HG02623 (cell line): ENCODE data around the gene KCNC4.
A peak's percentile ranks its signal among the peaks of the same experiment; 100 is the strongest.

Source experiments
- ATAC-seq: cut with Tn5 transposase; IDR thresholded peaks from one replicate; pipeline ENCODE4 v1.9.1; 2021; ENCODE audit warnings: moderate library complexity; ENCODE audit not compliant: unreplicated experiment

KCNC4 gene

DNA sequence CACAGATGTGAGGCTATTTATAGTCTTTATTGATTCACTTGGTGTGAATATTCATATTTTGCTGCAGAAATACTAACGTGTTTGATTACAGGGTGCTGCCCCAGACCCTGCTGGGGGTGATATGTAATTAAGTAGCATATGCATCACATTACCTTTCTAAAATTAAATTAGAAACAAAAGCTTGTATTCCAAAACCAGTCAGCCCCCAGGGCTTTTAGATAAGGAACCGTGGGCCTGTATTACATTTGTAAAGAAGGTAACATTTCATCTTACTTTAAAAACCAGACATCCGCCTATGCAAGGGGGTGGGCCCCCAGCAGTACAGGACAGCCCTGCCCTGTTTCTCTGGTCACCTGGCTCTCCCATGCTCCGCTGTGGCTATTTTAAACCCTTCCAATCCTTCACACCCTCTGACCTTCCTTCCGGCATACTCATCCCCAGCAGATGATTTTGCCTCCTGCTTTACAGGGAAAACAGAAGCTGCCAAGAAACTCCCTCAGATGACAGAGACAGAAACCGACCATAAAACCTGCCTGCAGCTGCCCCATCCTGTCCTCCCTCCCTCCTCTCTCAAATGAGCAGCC is 22.0 kb upstream of the KCNC4 start:
- no peak for ATAC-seq

DNA sequence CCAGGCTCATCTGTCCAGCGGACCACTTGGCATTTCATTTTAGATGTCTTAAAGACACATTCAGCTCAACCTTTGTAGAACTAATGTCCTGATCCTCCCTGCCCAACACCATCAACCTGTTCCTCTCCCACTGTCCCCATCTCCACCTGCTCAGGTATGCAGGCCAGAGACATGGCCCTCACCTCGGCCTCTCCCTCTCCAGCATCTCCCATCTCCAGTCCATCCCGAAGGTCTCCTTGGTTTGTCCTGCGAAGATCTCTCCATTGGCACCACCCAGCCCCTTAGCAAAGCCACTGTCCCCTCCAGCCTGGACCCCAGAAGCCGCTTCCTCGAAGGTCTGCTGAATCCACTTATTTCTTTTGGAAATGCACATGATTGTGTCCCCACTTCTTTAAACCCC is 20.9 kb upstream of the KCNC4 start:
- ATAC-seq = no peak

DNA sequence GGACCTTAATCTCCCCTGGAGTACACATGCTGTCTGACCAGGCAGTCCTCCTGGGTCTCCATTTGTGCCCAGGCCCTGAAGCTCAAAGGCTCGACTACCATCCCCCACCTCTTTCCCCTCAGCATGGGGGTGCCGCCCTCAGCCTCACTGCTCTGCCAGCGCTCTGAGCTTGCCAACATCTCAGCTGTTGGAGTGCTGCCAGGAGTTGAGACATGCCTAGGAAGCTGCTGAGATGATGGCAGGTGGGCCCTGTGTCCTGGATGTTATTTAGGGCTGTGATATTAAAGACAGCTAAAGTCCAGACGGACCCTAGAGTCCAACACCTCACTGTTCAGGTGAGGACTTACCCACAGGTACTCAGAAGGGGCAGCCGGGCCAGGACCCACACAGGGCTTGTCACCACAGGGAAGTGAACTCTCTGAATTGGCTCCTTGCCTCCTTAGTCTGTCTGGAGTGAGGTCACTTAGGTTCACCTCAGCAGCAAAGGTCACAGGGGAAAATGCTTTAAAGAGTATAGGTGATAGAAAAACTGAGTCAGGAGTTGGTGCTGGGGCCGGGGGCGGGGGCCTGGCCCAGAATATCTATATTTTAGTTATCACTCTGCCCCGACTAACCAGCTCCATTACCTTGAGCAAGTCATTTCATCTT is 19.7 kb upstream of the KCNC4 start:
- ATAC-seq = no peak

DNA sequence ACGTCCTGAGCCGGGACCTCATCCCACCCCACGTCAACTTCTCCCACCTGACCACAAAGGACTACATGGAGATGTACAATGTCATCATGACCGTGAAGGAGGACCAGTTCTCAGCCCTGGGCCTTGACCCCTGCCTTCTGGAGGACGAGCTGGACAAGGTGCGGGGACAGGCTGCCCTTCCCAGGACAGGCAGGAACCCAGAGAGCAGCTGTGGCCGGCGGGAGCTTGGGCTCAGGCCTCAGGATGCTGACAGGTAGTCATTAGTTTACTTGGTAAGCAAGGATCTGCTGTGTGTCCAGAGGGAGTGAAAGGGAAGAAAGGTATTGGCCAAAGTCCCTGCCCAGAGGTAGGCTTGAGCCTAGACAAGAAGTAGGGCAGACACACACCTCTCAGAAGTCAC is 17.6 kb upstream of the KCNC4 start:
- ATAC-seq = no peak

DNA sequence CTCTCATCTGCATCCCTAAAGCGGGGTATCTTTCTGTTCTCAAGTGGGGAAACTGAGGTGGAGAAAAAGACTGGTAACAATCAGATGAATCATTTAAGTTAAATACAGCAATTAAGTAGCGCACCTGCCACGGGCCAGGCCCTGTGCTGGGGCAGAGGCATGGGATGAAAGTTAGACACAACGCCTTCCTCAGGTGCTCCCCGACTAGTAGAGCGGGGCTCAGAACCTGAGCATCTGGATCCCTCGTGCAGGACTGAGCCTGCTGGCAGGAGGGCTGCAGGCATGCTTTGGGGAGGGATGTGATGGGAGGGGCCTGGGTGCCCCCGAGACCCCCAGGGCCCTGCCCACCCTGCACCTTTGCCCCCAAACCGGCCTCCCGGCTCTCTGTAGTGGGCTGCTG is 14.9 kb upstream of the KCNC4 start:
- no peak for ATAC-seq

DNA sequence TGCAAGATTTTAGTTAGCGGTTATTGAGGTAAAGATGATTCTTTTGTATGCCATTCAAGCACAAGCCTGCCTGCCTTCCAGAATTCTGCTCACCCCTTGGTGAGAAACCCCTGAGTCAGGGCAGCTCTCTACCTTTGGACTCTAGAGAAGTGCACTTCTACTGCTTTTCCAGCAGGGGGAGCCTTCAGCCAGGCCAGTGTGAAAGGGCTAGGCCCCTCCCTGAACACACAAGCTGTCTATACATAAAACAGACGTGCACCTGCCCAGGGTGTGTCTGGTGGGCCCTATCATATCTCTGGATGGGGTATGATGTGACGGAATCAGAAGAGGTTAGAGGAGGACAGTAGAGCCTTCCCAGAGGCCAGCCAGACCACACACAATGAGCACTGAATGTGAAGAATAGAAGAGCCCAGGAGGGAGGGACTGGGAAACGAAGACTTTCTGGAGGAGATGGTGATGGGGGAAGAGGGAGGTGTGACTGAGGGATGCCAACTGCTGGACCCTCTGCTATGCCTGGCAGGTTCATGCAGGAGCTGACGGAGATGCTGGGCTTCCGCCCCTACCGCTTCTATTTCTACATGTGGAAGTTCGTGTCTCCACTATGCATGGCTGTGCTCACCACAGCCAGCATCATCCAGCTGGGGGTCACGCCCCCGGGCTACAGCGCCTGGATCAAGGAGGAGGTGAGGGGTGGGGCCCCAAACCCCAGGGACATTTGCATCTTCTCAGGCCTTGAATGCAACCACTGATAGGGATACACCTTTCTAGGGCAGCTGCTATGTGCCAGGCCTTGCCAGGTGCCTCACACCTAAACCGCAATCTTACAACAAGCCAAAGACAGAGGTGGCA is 13.0 kb upstream of the KCNC4 start:
- peak; percentile 52 for ATAC-seq

DNA sequence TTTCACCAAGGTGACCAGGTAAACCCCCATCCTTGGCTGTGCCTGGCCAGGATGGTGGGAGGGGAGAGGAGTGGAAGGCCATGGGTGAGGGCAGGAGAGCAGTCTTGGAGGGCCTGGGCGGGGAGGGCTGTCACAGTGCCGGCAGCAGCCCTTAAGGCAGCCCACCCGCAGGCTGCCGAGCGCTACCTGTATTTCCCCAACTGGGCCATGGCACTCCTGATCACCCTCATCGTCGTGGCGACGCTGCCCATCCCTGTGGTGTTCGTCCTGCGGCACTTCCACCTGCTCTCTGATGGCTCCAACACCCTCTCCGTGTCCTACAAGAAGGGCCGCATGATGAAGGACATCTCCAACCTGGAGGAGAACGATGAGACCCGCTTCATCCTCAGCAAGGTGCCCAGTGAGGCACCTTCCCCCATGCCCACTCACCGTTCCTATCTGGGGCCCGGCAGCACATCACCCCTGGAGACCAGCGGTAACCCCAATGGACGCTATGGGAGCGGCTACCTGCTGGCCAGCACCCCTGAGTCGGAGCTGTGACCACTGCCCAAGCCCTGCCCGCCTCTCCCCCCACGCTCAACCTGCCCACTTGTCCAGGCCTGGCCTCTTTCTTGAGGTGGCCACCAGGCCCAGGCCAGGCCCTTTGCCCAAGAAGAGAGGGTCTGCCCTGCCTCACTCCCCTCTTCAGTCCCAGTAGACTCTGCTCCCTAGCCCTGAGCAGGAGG is 12.0 kb upstream of the KCNC4 start:
- ATAC-seq = no peak

DNA sequence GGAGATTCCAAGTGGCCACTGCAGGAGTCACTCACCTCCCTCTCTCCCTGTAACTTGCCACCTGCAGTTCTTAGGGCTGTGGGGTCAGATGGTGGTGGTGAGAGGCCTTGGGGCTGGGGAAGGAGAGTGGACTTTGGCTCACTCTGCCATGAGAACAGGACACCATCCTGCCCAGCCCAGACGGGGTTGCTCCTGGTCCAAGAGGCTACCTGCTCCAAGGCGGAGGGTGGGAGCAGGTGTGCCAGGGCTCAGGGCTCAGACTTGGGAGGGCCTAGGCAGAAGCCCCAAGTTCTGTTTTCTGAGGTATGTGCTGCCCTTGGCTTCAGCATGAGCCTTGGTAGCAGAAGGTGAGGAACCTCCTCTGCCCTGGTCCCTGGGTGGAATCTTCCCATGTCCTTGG is 11.4 kb upstream of the KCNC4 start:
- no peak for ATAC-seq

DNA sequence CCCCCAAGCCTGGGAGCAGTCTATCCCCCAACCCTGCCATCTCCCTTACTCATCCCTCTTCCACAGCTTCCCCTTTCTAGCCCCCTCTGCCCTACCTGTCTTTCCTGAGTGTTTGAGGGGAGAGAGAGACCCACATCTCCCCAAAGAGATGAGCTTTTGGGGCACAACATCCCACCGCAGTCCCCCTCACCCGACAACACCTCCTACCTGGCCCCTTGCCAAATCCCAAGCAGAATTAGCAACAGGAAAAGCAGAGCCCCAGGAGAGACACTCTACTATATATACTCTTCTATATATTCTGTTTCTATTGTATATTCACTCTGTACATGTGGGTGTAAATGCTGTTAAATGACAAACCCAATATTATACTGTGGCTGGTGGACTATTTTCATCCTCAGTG is 9.9 kb upstream of the KCNC4 start:
- no peak for ATAC-seq

DNA sequence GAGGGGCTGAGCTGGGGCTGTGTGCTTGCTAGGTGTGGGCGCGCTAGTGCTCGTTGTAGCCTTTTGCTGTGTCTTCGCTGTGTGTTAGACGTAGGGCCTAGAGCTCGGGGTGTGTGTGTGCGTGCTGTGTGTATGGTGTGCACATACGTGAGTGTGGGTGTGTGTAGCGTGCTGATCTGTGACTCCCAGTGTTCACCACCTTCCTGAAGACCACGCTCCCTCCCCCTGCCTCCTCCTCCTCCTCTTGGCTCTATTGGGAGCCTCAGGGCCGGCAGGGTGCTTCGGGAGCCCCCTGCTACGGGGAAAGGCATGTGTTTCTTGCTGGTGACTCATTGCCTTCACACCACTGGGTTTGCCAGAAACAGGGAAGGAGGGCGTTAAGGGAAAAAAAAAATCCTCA is 9.4 kb upstream of the KCNC4 start:
- no peak for ATAC-seq

DNA sequence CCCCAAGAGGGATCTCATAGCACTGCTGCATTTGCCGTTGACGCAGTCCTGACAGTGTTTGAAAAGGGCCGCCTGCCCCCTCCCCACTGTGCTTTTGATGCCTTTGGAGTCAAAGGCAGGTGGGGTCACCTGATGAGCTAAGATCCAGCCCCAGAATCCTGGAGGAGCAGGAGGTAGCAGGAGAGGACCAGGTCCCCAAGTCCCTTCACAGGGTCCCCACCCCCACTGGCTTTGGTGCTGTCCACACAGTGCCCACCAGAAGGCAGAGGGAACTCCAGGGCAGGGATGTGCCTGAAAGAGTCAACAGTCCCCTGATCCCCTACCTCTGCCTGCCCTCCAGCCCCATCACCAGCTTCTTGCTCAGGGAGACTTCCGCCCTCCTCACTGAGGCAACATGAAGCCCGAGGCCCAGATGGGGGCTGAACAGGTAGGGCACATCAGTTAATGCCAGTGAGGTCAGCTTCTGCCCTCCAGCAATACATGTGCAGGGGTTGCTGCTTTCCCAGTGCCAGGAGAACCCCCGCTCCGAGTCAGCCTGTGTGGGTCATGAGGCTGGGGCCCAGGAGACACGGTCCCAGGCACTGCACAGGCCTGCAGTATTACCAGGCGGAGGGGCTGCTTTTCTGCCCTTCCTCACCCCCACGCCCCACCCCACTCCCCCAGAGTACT is 8.8 kb upstream of the KCNC4 start:
- ATAC-seq = no peak

DNA sequence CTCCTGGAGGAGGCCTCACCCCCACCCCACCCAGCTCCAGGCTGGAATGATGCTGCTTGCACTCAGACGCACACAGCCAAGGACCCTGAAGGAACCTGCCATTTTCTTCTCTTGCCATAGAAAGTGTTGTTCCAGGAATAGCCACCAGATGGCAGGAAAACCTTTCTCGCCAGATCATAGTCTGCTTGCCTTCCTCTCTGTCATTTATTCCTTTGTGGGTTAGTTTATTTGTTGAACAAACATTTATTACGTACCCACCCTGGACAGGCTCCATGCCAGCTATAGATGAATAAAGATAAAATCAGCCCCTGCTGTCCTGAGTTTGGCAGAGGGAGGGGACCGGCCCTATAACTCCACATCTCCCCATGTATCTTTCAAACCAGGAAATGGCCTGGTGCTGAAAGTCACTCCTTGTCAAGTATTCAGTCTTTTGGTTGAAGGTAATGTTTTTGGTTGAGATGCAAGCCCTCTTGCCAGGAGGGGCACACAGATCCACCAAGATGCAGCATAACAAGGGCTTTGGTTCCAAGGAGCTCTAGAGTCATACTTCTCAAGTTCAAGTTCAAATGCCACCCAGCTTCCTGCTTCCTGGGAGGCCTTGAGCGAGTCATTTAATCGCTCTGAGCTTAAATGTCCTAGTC is 7.0 kb upstream of the KCNC4 start:
- no peak for ATAC-seq

DNA sequence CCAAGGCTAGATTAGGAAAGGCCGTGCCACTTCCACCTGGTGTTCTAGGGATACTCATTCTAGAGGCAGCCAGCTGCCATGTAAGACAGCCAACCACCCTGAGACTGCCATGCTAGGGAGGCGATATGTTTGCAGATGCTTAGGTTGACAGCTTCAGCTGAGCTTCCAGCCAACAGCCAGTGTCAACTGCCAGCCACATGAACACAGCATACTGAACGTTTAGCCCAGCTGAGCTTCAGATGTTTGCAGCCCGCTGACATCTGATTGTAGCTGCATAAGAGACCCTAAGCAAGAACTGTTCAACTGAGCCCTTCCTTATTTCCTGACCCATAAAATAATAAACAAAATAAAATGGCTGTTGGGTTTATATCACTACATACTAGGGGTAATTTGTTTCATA is 5.0 kb upstream of the KCNC4 start:
- no peak for ATAC-seq

DNA sequence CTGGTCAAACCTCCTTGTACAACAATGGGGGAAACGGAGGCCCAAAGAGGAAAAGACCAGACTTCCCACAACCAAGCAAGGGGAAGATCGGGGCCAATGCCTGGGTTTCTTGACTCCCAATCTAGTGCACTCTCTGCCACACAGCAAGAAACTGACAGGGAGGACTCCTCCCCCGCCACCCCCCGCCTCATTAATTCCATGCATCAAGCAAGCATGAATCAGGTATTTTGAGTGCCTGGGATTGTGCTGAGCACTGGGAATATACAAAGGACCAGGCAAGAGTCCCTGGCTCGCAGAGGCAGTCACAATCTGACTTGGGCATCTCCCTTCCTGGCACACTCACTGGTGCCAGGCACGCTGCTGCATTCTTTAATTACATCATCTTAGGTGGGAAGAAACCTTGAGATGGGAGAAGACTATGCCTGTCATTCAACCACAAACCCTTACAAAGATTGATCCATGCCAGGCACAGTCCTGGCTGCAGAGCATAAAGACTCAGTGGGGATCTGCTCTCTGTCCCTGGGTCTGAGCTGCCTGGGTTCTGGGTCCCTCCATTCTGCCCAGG is 4.4 kb upstream of the KCNC4 start:
- ATAC-seq = no peak

DNA sequence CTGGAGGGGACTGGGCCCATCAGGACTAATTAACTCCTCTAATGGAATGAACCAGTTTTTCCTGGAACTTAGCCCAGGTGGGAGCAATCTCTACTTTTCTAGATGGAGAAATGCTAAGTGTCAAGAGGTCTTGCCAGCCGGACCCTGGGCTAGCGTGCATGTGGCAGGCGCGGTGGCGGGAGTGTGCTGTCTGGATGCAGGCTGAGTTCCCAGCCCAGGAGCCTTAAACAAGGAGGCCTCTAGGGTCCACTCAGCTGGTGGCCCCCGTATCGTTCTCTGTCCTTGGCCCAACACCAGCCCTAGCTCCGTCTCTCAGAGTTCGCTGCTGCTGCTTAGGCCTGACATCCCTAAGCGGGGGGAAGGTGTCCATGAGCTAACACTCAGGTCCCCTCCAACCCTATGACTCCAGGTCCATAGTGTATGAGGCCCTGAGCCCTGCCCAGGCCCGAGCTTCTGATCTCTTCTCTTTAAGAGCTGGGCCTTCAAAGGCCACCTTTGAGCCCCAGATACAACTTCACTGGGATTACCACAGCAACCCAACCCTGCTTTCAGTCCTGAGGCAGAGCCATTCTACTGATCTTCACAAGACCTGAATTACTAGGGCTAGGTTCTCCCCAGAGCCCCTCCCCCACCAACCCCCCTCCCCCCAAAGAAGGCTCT is 3.7 kb upstream of the KCNC4 start:
- ATAC-seq = no peak

DNA sequence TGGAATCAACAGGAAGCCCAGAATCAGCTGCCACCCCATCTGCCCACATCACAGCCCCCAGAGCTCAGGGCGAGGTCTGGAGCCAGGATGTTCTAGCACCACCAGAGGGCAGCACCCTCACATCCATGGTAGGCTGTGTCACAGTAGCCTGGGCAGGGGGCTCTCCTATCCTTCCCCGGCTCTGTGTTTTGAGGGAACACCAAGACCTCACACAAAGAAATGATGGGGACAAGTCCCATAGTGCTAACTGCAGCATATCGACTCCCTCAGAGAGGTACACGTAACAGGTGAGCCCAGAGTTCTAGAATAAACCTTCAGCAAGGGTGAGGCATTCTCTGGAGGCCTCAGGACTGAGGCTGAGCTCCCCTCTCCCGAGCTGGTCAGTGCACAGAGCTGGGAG is 2.3 kb upstream of the KCNC4 start:
- ATAC-seq = no peak

DNA sequence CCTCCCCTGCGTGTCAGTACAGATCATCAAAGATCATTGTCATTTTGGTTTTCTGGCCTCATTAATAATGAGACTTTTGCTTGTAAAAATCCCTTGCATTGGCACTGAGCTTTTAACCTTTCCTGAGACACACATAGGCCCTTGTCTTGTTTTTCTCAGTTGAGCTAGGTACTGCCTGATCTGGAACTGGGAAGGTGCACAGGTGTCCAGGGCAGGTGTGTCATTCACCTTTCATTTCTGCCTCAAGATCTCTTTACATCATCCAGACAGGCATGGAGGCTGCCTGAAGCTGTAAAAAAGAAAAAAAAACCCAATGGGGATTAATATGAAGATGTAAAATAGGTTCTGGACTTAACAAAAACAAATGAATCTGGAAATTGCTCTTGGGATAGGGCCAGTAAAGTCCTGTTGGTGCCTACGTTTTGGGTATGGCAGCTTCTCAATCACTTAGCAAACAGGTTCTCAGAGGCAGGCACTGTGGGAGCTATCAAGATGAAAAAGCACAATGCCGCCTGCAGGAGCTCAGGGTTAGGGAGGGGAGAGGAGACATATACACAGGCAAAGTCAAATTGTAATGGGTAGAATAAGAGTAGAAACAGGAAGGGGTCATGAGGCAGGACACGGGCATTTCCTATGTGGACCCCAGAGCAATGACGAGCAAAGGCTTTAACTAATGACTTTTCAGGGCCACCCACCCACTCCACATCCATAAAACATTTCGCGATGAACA is 1.0 kb upstream of the KCNC4 start:
- ATAC-seq = no peak

DNA sequence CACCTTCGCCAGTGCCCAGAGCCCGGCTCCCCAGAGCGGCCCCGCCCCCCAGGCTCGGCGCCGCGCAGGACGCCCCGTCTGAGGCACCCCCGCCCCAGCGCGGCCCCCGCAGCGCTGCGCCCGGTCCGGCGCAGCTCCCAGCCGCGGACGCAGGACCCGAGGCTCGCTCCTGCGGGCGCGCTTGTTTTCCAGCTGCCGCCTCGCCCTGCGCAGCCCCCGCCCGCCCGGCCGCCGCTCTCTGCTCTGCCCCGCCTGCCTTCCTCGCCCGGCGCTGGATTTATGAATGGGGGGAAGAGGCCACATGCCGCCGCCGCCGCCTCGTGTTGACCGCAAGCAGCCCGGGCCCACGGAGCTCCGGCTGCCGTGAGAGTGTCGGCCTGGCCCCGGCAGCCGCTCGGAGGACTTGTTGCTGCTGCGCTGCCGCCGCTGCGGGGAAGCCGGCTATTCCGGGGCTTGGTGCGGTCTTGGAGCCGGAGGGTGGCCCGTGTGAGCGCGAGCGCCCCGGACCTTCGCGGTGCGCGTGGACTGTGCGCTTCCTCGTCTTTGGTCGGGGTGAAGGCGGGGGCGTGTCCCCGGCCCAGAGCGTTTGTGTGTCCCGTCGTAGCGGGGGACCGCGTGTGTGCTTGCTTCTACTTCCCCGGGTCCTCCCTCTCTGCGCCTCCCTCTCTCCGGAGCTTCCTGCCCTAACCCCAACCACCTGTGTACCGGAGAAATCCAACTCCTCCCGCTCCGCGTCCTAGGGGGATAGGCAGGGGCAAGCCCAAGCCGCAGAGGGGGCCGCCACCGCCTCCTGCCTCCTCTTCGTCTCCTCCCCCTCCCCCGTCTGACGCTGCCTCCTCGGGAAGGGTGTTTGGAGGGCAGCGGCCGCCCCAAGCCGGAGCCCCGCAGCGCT is 736 bp downstream of the KCNC4 start:
- peak; percentile 9 for ATAC-seq
